Thyroid gland (tissue), 4 donors: ENCODE results near the gene IGFALS.

Source experiments
- POLR2A ChIP-seq, 2 donors: fragments of 450-650 bp; IDR thresholded peaks; one replicate each; pipeline ENCODE4 v1.6.1; 2017; ENCODE audit warnings: antibody characterized with exemption in 2 of 2, mild to moderate bottlenecking in 2 of 2, moderate library complexity in 1 of 2
- TF ChIP-seq, protein P1 (sequence below), 6 experiments: fragments of 200-600 bp in 3 of 6; fragments of 450-650 bp in 3 of 6; sonication (generic) in 3 of 6; IDR thresholded peaks; one replicate each; pipeline ENCODE4 v1.5.1; 2016 to 2019; ENCODE audit warnings: antibody characterized with exemption in 6 of 6, mild to moderate bottlenecking in 2 of 6, inconsistent platforms in 1 of 6, moderate library complexity in 1 of 6

GRCh38 chr16:1743376-1744337 lies 49.8 kb downstream of the IGFALS start:
- TF ChIP-seq, protein P1, sequence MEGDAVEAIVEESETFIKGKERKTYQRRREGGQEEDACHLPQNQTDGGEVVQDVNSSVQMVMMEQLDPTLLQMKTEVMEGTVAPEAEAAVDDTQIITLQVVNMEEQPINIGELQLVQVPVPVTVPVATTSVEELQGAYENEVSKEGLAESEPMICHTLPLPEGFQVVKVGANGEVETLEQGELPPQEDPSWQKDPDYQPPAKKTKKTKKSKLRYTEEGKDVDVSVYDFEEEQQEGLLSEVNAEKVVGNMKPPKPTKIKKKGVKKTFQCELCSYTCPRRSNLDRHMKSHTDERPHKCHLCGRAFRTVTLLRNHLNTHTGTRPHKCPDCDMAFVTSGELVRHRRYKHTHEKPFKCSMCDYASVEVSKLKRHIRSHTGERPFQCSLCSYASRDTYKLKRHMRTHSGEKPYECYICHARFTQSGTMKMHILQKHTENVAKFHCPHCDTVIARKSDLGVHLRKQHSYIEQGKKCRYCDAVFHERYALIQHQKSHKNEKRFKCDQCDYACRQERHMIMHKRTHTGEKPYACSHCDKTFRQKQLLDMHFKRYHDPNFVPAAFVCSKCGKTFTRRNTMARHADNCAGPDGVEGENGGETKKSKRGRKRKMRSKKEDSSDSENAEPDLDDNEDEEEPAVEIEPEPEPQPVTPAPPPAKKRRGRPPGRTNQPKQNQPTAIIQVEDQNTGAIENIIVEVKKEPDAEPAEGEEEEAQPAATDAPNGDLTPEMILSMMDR (IDR thresholded peaks at IDR 0.05), result no peak
- TF ChIP-seq POLR2A (IDR thresholded peaks at IDR 0.05), result no peak
